K562 (cell line): ENCODE measurements around the gene PTRHD1. TPM values are rescaled to one million over a fixed set of nuclear protein-coding genes. Genes with fewer than 3 reads are reported as not detected.

Experiments
- ATAC-seq: fragments of 200-7000 bp; cut with Tn5 transposase; 3 replicates; pipeline ENCODE4 v1.9.1; 2020; ENCODE audit warnings: moderate library complexity
- Bru-seq: library from RNA; stranded (reverse); fragments of 400-500 nt; gene quantifications from one replicate; lab custom pipeline; 2021; lab: Mats Ljungman, UMichigan
- BruChase-seq, 2 experiments: library from RNA; stranded (reverse); fragments of 400-500 nt; gene quantifications; one replicate each; lab custom pipeline; 2021; lab: Mats Ljungman, UMichigan
- BruUV-seq: library from RNA; stranded (reverse); fragments of 400-500 nt; replicated peaks from 2 replicates; lab custom pipeline; 2021; lab: Mats Ljungman, UMichigan
- CTCF ChIA-PET: fragments of 300-600 bp; formaldehyde crosslinking; extraction: SDS; loops from one replicate; lab custom pipeline; 2021; ENCODE audit warnings: low intra/inter-chr PET ratio; lab: Yijun Ruan, JAX
- POLR2A ChIA-PET: fragments of 300-600, 350-650 bp; sonication (Branson Sonifier 250); formaldehyde crosslinking; extraction: SDS; loops from one replicate; lab custom pipeline; 2021; ENCODE audit warnings: antibody characterized with exemption, inconsistent platforms; lab: Yijun Ruan, JAX
- DNase-seq, 4 experiments: peaks; one replicate each; pipeline versions ENCODE4 v3.0.0 to v3.0.0-alpha.2; 2011 to 2018; ENCODE audit warnings: low spot score in 3 of 4, mixed read lengths in 3 of 4; ENCODE audit errors: extremely low read depth in 1 of 4
- FAIRE-seq: peaks from 2 replicates; lab custom pipeline; 2011; peaks lifted over from hg19 to GRCh38; lab: Jason Lieb, UNC
- H2AFZ ChIP-seq: 2 replicates; pipeline ENCODE4 v1.6.0; 2011; ENCODE audit warnings: low read depth, low read length, control low read depth, inconsistent platforms
- H3K27ac ChIP-seq: fragments of 200-600 bp; 3 replicates; pipeline ENCODE4 v1.8.0; 2011; ENCODE audit warnings: low read depth, mild to moderate bottlenecking, control low read depth, inconsistent platforms, low read length, moderate library complexity, mixed read lengths; ENCODE audit errors: extremely low read depth
- H3K27me3 ChIP-seq, 2 experiments: fragments of 300-600 bp in 1 of 2; 2 replicates in 1 of 2; 3 replicates in 1 of 2; pipeline versions ENCODE4 v1.6.0 to v1.8.0; 2011; ENCODE audit warnings: inconsistent platforms in 2 of 2, low read length in 2 of 2, mild to moderate bottlenecking in 1 of 2, mixed read lengths in 1 of 2, moderate library complexity in 1 of 2; ENCODE audit not compliant: control insufficient read depth in 2 of 2, insufficient read depth in 2 of 2
- H3K36me3 ChIP-seq: fragments of 300-600 bp; 3 replicates; pipeline ENCODE4 v1.8.0; 2011; ENCODE audit warnings: mild to moderate bottlenecking, low read length, inconsistent platforms; ENCODE audit not compliant: control insufficient read depth, insufficient read depth
- H3K4me1 ChIP-seq, 2 experiments: fragments of 200-600 bp in 1 of 2; replicated peaks in 1 of 2; 2 replicates in 1 of 2; 3 replicates in 1 of 2; pipeline versions ENCODE4 v1.5.1 to v1.8.0; 2011; ENCODE audit warnings: inconsistent platforms in 2 of 2, low read length in 2 of 2, mild to moderate bottlenecking in 1 of 2, mixed read lengths in 1 of 2, moderate library complexity in 1 of 2; ENCODE audit not compliant: control insufficient read depth in 2 of 2, insufficient read depth in 2 of 2
- H3K4me2 ChIP-seq: 2 replicates; pipeline ENCODE4 v1.6.1; 2011; ENCODE audit warnings: low read length, control low read depth, inconsistent platforms, mixed read lengths; ENCODE audit not compliant: insufficient read depth
- H3K4me3 ChIP-seq: fragments of 200-600 bp; sonication (generic), shearing (Covaris generic); 2 replicates; pipeline ENCODE4 v1.5.1; 2016; ENCODE audit warnings: control low read depth, inconsistent platforms
- H3K79me2 ChIP-seq: fragments of 200-600 bp; 3 replicates; pipeline ENCODE4 v1.8.0; 2011; ENCODE audit warnings: low read length, inconsistent platforms; ENCODE audit not compliant: control insufficient read depth, insufficient read depth
- H3K9ac ChIP-seq, 2 experiments: 2 replicates each; pipeline versions ENCODE4 v1.6.0 to v1.6.1; 2011; ENCODE audit warnings: low read depth in 2 of 2, low read length in 2 of 2, control low read depth in 1 of 2, inconsistent platforms in 1 of 2, mild to moderate bottlenecking in 1 of 2, mixed read lengths in 1 of 2; ENCODE audit not compliant: insufficient read depth in 1 of 2
- H3K9me1 ChIP-seq: one replicate; pipeline ENCODE4 v1.6.0; 2011; ENCODE audit warnings: inconsistent platforms, mild to moderate bottlenecking, low read length, moderate library complexity; ENCODE audit not compliant: control insufficient read depth, insufficient read depth
- H3K9me3 ChIP-seq: replicated peaks from 2 replicates; pipeline ENCODE4 v1.5.1; 2011; ENCODE audit warnings: low read depth, low read length, inconsistent platforms; ENCODE audit not compliant: control insufficient read depth, insufficient read depth
- H4K20me1 ChIP-seq: replicated peaks from 2 replicates; pipeline ENCODE4 v1.6.1; 2011; ENCODE audit warnings: low read length, inconsistent platforms, mixed read lengths; ENCODE audit not compliant: control insufficient read depth, insufficient read depth
- CSDE1 ChIP-seq, 2 experiments: fragments of 450-650 bp; IDR thresholded peaks; 2 replicates each; pipeline ENCODE4 v1.6.1; 2016; ENCODE audit warnings: mild to moderate bottlenecking in 1 of 2
- DLX4 ChIP-seq: fragments of 250-450 bp; sonication (Bioruptor Pico); IDR thresholded peaks from 2 replicates; pipeline ENCODE4 v1.6.1; 2021; ENCODE audit warnings: mild to moderate bottlenecking
- HOXB6 ChIP-seq: fragments of 250-450 bp; sonication (Bioruptor Pico); IDR thresholded peaks from 2 replicates; pipeline ENCODE4 v1.5.1; 2022; ENCODE audit warnings: mild to moderate bottlenecking, borderline replicate concordance
- KAT7 ChIP-seq: sonication (generic); formaldehyde crosslinking; IDR thresholded peaks from 2 replicates; pipeline ENCODE4 v1.8.0; 2022; ENCODE audit warnings: missing genetic modification reagents, mild to moderate bottlenecking, borderline replicate concordance
- MXI1 ChIP-seq: IDR thresholded peaks from 2 replicates; pipeline ENCODE4 v1.6.1; 2011; ENCODE audit warnings: low read depth, mild to moderate bottlenecking, improper control_type of control experiment, low read length
- MYC ChIP-seq, 2 experiments: fragments of 250-450 bp in 1 of 2; sonication (Bioruptor Pico) in 1 of 2; IDR thresholded peaks; 2 replicates each; pipeline versions ENCODE4 v1.5.1 to v1.6.1; 2012 to 2021; ENCODE audit warnings: low read depth in 2 of 2, borderline replicate concordance in 1 of 2, improper control_type of control experiment in 1 of 2, low read length in 1 of 2, mild to moderate bottlenecking in 1 of 2, moderate library complexity in 1 of 2
- PML ChIP-seq: IDR thresholded peaks from 2 replicates; pipeline ENCODE4 v1.6.1; 2012; ENCODE audit warnings: low read length, inconsistent platforms
- ZNF121 ChIP-seq: sonication (generic); formaldehyde crosslinking; conservative IDR thresholded peaks from 2 replicates; pipeline ENCODE4 v1.8.0; 2022; ENCODE audit warnings: missing genetic modification reagents
- ZNF124 ChIP-seq: sonication (generic); formaldehyde crosslinking; IDR thresholded peaks from 2 replicates; pipeline ENCODE4 v1.8.1; 2022; ENCODE audit warnings: missing genetic modification reagents
- ZNF77 ChIP-seq: fragments of 250-450 bp; sonication (Bioruptor Pico); IDR thresholded peaks from 2 replicates; pipeline ENCODE4 v1.5.0; 2020
- WGBS: fragments of 100-300 bp; shearing (Covaris generic); methylation state at CpG from one replicate; pipeline ENCODE4 v1.1.6; 2016; ENCODE audit warnings: low coverage, mixed read lengths; ENCODE audit not compliant: insufficient coverage; ENCODE audit errors: missing lambda C conversion rate; 5-methylcytosine and 5-hydroxymethylcytosine counted together
- in situ Hi-C: fragments of 300-500 bp; cut with MboI; formaldehyde crosslinking; loops from 4 replicates; pipeline ENCODE4 v1.15.0; 2018; ENCODE audit warnings: inconsistent platforms, mixed read lengths
- intact Hi-C: fragments of 100-400 bp; cut with micrococcal nuclease; formaldehyde crosslinking; loops from 2 replicates; pipeline ENCODE4 v1.14.2; 2022
- long read RNA-seq, 3 experiments: library from polyadenylated mRNA in 2 of 3; library from RNA in 1 of 3; unstranded in 2 of 3; stranded (forward) in 1 of 3; transcript quantifications; one replicate each; pipeline ENCODE4 v2.0.0, GENCODE V29; 2019 to 2022
- polyA minus RNA-seq, 3 experiments: library from RNA; depleted of rRNA, polyadenylated mRNA; stranded (reverse); fragments of >200 nt; gene quantifications; 2 replicates each; pipeline ENCODE4 v1.2.3, GENCODE V29; 2011
- polyA plus RNA-seq, 8 experiments: library from polyadenylated mRNA; depleted of rRNA in 4 of 8; stranded (reverse) in 5 of 8; unstranded in 3 of 8; fragments of >200 nt; fragmentation: Nextera tagmentation in 2 of 8; fragmentation: Illumina TruSeq in 1 of 8; extraction: Ambion mirVana in 2 of 8; extraction: Trizol in 1 of 8; gene quantifications; 2 replicates each; pipeline versions ENCODE4 v1.2.1 to v1.2.3, GENCODE V29; 2011 to 2014; ENCODE audit warnings: inconsistent platforms in 1 of 8, missing spikeins in 1 of 8
- total RNA-seq, 7 experiments: library from RNA; depleted of rRNA in 6 of 7; stranded (reverse); fragments of >200 nt in 6 of 7; fragmentation: Illumina TruSeq in 2 of 7; extraction: Trizol in 2 of 7; gene quantifications; 2 replicates each; pipeline versions ENCODE4 v1.2.1 to v1.2.3, GENCODE V29; 2011 to 2021; ENCODE audit warnings: low replicate concordance in 1 of 7
- TF ChIP-seq, protein P1 (sequence below): sonication (generic); formaldehyde crosslinking; IDR thresholded peaks from 2 replicates; pipeline ENCODE4 v1.8.0; 2022; ENCODE audit warnings: missing genetic modification reagents, mild to moderate bottlenecking, moderate library complexity, borderline replicate concordance

The PTRHD1 gene
- 4.5 and 5.4 TPM in 2 replicates for total RNA-seq (2011; cell fraction: chromatin; rRNA removed; ENCODE audit: low replicate concordance)
- total RNA-seq (2011; cell fraction: nucleolus; rRNA removed) = 10.2 and 10.3 TPM in 2 replicates
- total RNA-seq (2011; cell fraction: nucleoplasm; rRNA removed) = 10.8 and 23.1 TPM in 2 replicates
- total RNA-seq (2014; rRNA removed) = 60.9 and 67.5 TPM in 2 replicates
- 42.6 and 47.1 TPM in 2 replicates for total RNA-seq (2014; rRNA removed; fragmentation: Illumina TruSeq; extraction: Trizol)
- 26.7 and 43.8 TPM in 2 replicates for total RNA-seq (2015; rRNA removed; fragmentation: Illumina TruSeq; extraction: Trizol)
- total RNA-seq (2021) = 48.9 and 51.4 TPM in 2 replicates
- polyA plus RNA-seq (2011; rRNA removed) = 82.7 and 83.2 TPM in 2 replicates
- 76.4 and 103 TPM in 2 replicates for polyA plus RNA-seq (2011; cell fraction: cytosol; rRNA removed)
- 23.4 and 40.4 TPM in 2 replicates for polyA plus RNA-seq (2011; cell fraction: nucleus; rRNA removed)
- 47.2 and 87.1 TPM in 2 replicates for polyA plus RNA-seq (2012)
- 15.8 and 31.7 TPM in 2 replicates for polyA plus RNA-seq (2014; fragmentation: Illumina TruSeq; extraction: Trizol)
- polyA plus RNA-seq (2014; fragmentation: Nextera tagmentation; extraction: Ambion mirVana) = 10 to 100 TPM; 32.9 to 46.6 TPM
- polyA plus RNA-seq (2014; rRNA removed) = 61.1 and 71.1 TPM in 2 replicates
- 8.6 and 11.1 TPM in 2 replicates for polyA minus RNA-seq (2011; rRNA and poly(A)+ RNA removed)
- polyA minus RNA-seq (2011; cell fraction: cytosol; rRNA and poly(A)+ RNA removed) = 7.8 and 12.2 TPM in 2 replicates
- 4.7 and 7.3 TPM in 2 replicates for polyA minus RNA-seq (2011; cell fraction: nucleus; rRNA and poly(A)+ RNA removed)
- percentile 69 among the genes with signal in this experiment for Bru-seq, nascent RNA
- BruChase-seq, experiment 1, labeled RNA remaining after a 2-hour chase = percentile 66 among the genes with signal in this experiment
- BruChase-seq, experiment 2, labeled RNA remaining after a 6-hour chase = percentile 68 among the genes with signal in this experiment
- long read RNA-seq, experiment 1, transcript PTRHD1-201 (2 exons, 1,105 nt) = major isoform, 125 of 134 reads
- long read RNA-seq, experiment 1, partial matches to known transcripts = 0 of 134 reads
- long read RNA-seq, experiment 1, other reads (novel, unspliced or antisense) = 8 of 134 reads
- long read RNA-seq, experiment 2, transcript PTRHD1-201 (2 exons, 1,105 nt) = major isoform, 65 of 66 reads
- long read RNA-seq, experiment 2, partial matches to known transcripts = 0 of 66 reads
- long read RNA-seq, experiment 2, other reads (novel, unspliced or antisense) = 1 of 66 reads
- long read RNA-seq, experiment 3, transcript PTRHD1-201 (2 exons, 1,105 nt) = major isoform, 76 of 77 reads
- long read RNA-seq, experiment 3, partial matches to known transcripts = 0 of 77 reads
- long read RNA-seq, experiment 3, other reads (novel, unspliced or antisense) = 1 of 77 reads

GRCh38 chr2:24792874-24793760 is at the start of gene PTRHD1, which contains the start of gene CENPO:
PTRHD1 (minus strand) TSS chr2:24793391; CDS start chr2:24793377, 14 bp downstream.
CENPO (plus strand) TSS chr2:24793425; CDS start chr2:24793920, 495 bp downstream.
- Histone ChIP-seq H3K9ac (peak within 1 kb of the TSS; percentile 98 to 100), H3K9me1 (no peaks in the 10 kb centered on the region), H3K4me3 (peak within 1 kb of the TSS; percentile 87), H2AFZ (peak within 1 kb of the TSS; percentile 100), H4K20me1 (peaks cover 7% of the 10 kb centered on the region; the same call in 1 of the 2 replicates), H3K79me2 (peaks cover 64% of the 10 kb centered on the region), H3K36me3 (peaks cover 51% of the 10 kb centered on the region; the same call in 2 of the 3 replicates), H3K27me3 (no peaks in the 10 kb centered on the region), H3K27ac (peak within 1 kb of the TSS; percentile 99), H3K9me3 (no peaks in the 10 kb centered on the region), H3K4me2 (peak within 1 kb of the TSS; percentile 95), H3K4me1 (peaks cover 9 to 35% of the 10 kb centered on the region in 2 experiments; a peak in 4 of 5 replicates)
- in situ Hi-C loops (loop anchor here (25.0 kb wide), 1 partner anchor 381 kb away; no protein-coding TSS in a partner anchor), intact Hi-C loops (loop anchor here (1.0 to 2.0 kb wide), 2 partner anchors 34 to 302 kb away; partner anchors contain the start of gene NCOA1)
- WGBS = under 1% methylated on average over 69 of the region's 74 CpGs
- ChIA-PET POLR2A (interaction anchor here (0.6 to 3.1 kb wide), 14 partner anchors 13 to 367 kb away, joined by 3 to 10 read pairs (median 4); no protein-coding TSS in a partner anchor), CTCF (interaction anchor here (1.0 to 1.5 kb wide), 2 partner anchors 35 to 383 kb away, joined by 3 to 6 read pairs; no protein-coding TSS in a partner anchor)
- no TSS peak for BruUV-seq
- peak; percentile 96 for FAIRE-seq
- peak; percentile 95 to 98 (median 96) for DNase-seq
- ATAC-seq = peak; percentile 89
- TF ChIP-seq PML (peak; percentile 60), CSDE1 (IDR thresholded peaks at IDR 0.05) (no peak; a peak in 1 of 4 replicates), DLX4 (CRISPR knock-in tag) (no peak), ZNF121 (CRISPR knock-in tag) (no peak), MYC (IDR thresholded peaks at IDR 0.05; ENCODE audit: low read depth, low read length) (peak; percentile 80), MYC (CRISPR knock-in tag; IDR thresholded peaks at IDR 0.05; ENCODE audit: borderline replicate concordance, low read depth) (peak; percentile 58; the same call in 1 of the 2 replicates), MXI1 (0 out of 2 replicates have a peak, but pooled peaks have one; percentile 25), ZNF124 (no peak), KAT7 (CRISPR knock-in tag) (peak; percentile 79; the same call in 1 of the 2 replicates), ZNF77 (CRISPR knock-in tag) (no peak), HOXB6 (CRISPR knock-in tag) (no peak)
- TF ChIP-seq, protein P1, sequence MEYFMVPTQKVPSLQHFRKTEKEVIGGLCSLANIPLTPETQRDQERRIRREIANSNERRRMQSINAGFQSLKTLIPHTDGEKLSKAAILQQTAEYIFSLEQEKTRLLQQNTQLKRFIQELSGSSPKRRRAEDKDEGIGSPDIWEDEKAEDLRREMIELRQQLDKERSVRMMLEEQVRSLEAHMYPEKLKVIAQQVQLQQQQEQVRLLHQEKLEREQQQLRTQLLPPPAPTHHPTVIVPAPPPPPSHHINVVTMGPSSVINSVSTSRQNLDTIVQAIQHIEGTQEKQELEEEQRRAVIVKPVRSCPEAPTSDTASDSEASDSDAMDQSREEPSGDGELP (CRISPR knock-in tag) = peak; percentile 81; the same call in 1 of the 2 replicates
